ENCODE measurements around the gene MMP11. TPM values are rescaled to one million over a fixed set of nuclear protein-coding genes. Genes with fewer than 3 reads are reported as not detected.

The MMP11 gene
- total and polyA plus RNA-seq, 2 of the 13 experiments (the other 11 are each of a cell fraction or from before 2014, with no cell fraction given): 8.9 to 28.6 TPM

GRCh38 chr22:23789121-23789520, 16.5 kb downstream of the MMP11 start:
- H3K79me2 ChIP-seq (ENCODE audit: insufficient read depth, low read length): peaks cover 54% of the 10 kb centered on the region
- ATAC-seq: peak; percentile 2; the same call in 1 of the 3 replicates
- H2AFZ ChIP-seq (ENCODE audit: low read length): no peak overlapping the region
- ChIA-PET POLR2A (interaction anchor here (0.6 to 7.1 kb wide), 11 partner anchors 8 to 68 kb away, joined by 3 to 201 read pairs (median 4); partner anchors contain the start of genes CHCHD10, MMP11, SLC2A11 and ZNF70), CTCF (ENCODE audit: low intra/inter-chr PET ratio, low total read pairs) (interaction anchor here (0.8 to 1.8 kb wide), 2 partner anchors 18 to 21 kb away, joined by 7 to 18 read pairs; partner anchors contain the start of gene CHCHD10)
- H3K9me3 ChIP-seq (ENCODE audit: low read length): no peaks in the 10 kb centered on the region
- TF ChIP-seq HMGA1 (CRISPR knock-in tag; conservative IDR thresholded peaks at IDR 0.05) (no peak), SIX1 (CRISPR knock-in tag; IDR thresholded peaks at IDR 0.05; ENCODE audit: borderline replicate concordance) (peak; percentile 48; the same call in 1 of the 2 replicates), ZNF331 (CRISPR knock-in tag; IDR thresholded peaks at IDR 0.05) (no peak), MED1 (CRISPR knock-in tag; IDR thresholded peaks at IDR 0.05) (no peak), ATF6 (CRISPR knock-in tag; conservative IDR thresholded peaks at IDR 0.05) (no peak), ZNF7 (CRISPR knock-in tag; IDR thresholded peaks at IDR 0.05) (peak; percentile 66), ZNF841 (CRISPR knock-in tag; IDR thresholded peaks at IDR 0.05; ENCODE audit: borderline replicate concordance) (no peak), FOXK2 (IDR thresholded peaks at IDR 0.05) (no peak), FOXJ3 (CRISPR knock-in tag; IDR thresholded peaks at IDR 0.05; ENCODE audit: borderline replicate concordance) (peak; percentile 4; the same call in 1 of the 2 replicates), RARA (CRISPR knock-in tag; IDR thresholded peaks at IDR 0.05) (no peak), NFIB (CRISPR knock-in tag; IDR thresholded peaks at IDR 0.05; ENCODE audit: borderline replicate concordance) (no peak), ZBTB33 (CRISPR knock-in tag; IDR thresholded peaks at IDR 0.05) (no peak), SIX4 (CRISPR knock-in tag; IDR thresholded peaks at IDR 0.05) (peak; percentile 77), DPF2 (CRISPR knock-in tag; IDR thresholded peaks at IDR 0.05; ENCODE audit: borderline replicate concordance, low read depth) (no peak), MXD1 (CRISPR knock-in tag; IDR thresholded peaks at IDR 0.05) (no peak), ZNF383 (CRISPR knock-in tag; IDR thresholded peaks at IDR 0.05; ENCODE audit: borderline replicate concordance) (no peak), ZMAT5 (CRISPR knock-in tag; IDR thresholded peaks at IDR 0.05; ENCODE audit: borderline replicate concordance, low read depth) (no peak), ZMAT3 (CRISPR knock-in tag; conservative IDR thresholded peaks at IDR 0.05) (no peak), ZNF30 (CRISPR knock-in tag; IDR thresholded peaks at IDR 0.05) (no peak), ZSCAN9 (CRISPR knock-in tag; IDR thresholded peaks at IDR 0.05; ENCODE audit: borderline replicate concordance) (no peak), ZNF335 (CRISPR knock-in tag; IDR thresholded peaks at IDR 0.05) (no peak)
- no TSS peak for BruUV-seq (replicated peaks)
- in situ Hi-C loops (cut with HindIII; ENCODE audit: extremely low pct_ligation_motif_present, low pct_unique_long_range_greater_than_20kb) (no loop called here), intact Hi-C loops (cut with micrococcal nuclease; ENCODE audit: unreplicated experiment) (loop anchor here (1.0 to 5.0 kb wide), 2 partner anchors 21 to 68 kb away; partner anchors contain the start of gene SLC2A11)
- peaks cover 50% of the 10 kb centered on the region for H3K4me1 ChIP-seq (ENCODE audit: insufficient read depth, low read length)
- H3K4me3 ChIP-seq (replicated peaks in 1 of 3; ENCODE audit: insufficient read depth in 1 of 3, low read depth in 2 of 3, low read length in 3 of 3): 0 out of 6 replicates have a peak overlapping the region, but pooled peaks of 1 of the 3 experiments have one; percentile 1
- H3K27me3 ChIP-seq (ENCODE audit: control insufficient read depth in 1 of 2, insufficient read depth in 2 of 2, low read length in 2 of 2): no peaks in the 10 kb centered on the region
- H3K27ac ChIP-seq (ENCODE audit: extremely low read length, insufficient read depth, low read length): peak overlapping the region; percentile 52
- DNase-seq (ENCODE audit: low spot score): no peak
- H3K4me2 ChIP-seq (ENCODE audit: low read depth, low read length): peak overlapping the region; percentile 99
- H3K36me3 ChIP-seq (replicated peaks in 1 of 2; ENCODE audit: control insufficient read depth in 1 of 2, insufficient read depth in 2 of 2, low read length in 2 of 2): peaks cover 12 to 26% of the 10 kb centered on the region in 2 experiments
- 73% methylated on average over 4 of the region's 4 CpGs for WGBS (ENCODE audit: low lambda C conversion rate)
- H3K9ac ChIP-seq (ENCODE audit: insufficient read depth, low read depth, low read length): peak overlapping the region; percentile 34; the same call in 1 of the 2 replicates
- peaks cover 23% of the 10 kb centered on the region for H4K20me1 ChIP-seq (ENCODE audit: insufficient read depth, low read length)
- no peak for FAIRE-seq
